Epithelial cell of prostate (primary cell): Measurements from ENCODE around the gene ZSWIM6.
A peak's percentile ranks its signal among the peaks of the same experiment; 100 is the strongest.

Experiments
- DNase-seq: peaks from one replicate; pipeline ENCODE4 v3.0.0-alpha.2; 2011; ENCODE audit warnings: low read depth, low spot score
- H3K27ac ChIP-seq: fragments of 450-650 bp; 2 replicates; pipeline ENCODE4 v1.5.1; 2017; ENCODE audit warnings: mild to moderate bottlenecking

Gene ZSWIM6

GRCh38 chr5:61353293-61353692 lies 21.2 kb downstream of the ZSWIM6 start:
- no peak overlapping the region for H3K27ac ChIP-seq
- no peak for DNase-seq

DNA sequence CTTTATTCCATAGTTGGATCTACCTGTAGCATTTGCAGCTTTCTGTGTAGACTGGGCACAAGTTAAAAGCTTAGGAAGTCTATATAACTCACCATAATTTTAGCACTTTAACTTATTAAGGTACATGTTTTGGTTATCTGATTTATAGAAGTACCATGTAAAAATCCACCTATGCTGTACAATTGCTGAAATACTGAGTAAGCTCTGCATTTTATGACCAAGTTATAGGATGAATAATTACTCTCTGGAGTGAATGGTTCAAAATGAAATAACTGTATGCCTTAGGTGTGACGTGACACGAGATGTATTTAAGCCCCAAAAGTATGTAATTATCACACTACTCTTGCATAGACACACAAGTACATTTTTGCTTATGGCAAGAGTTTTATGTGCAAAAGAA lies 22.1 kb downstream of the ZSWIM6 start:
- no peak for DNase-seq
- H3K27ac ChIP-seq = no peak overlapping the region

GRCh38 chr5:61357745-61358144 lies 25.7 kb downstream of the ZSWIM6 start:
- H3K27ac ChIP-seq = no peak overlapping the region
- no peak for DNase-seq

DNA sequence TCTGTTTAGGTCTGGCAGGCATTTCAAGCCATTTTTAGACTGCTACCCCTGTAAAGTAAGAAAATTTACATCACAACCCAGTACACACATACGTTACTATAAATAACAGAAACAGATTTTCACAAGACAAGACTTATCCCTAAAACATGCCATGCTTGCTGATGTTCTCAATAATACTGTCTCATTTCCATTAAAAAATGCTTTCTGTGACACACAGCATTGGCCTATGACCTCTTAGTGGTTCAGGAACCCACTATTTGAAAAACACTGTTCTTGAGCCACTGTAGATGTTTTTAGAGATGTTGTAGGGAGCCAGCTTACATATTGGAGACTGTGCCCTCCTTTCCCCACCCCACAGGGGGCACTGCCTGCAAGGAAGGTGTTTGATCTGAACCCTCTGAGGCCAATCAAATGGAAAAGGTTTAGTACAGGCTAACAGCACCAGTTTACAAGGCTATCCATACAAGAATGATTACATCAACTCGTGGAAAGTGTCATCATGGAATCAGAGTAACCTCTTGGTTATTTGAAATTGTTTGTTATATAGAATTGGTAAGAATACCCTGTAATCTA lies 30.8 kb downstream of the ZSWIM6 start:
- DNase-seq = no peak
- H3K27ac ChIP-seq = no peak overlapping the region

DNA sequence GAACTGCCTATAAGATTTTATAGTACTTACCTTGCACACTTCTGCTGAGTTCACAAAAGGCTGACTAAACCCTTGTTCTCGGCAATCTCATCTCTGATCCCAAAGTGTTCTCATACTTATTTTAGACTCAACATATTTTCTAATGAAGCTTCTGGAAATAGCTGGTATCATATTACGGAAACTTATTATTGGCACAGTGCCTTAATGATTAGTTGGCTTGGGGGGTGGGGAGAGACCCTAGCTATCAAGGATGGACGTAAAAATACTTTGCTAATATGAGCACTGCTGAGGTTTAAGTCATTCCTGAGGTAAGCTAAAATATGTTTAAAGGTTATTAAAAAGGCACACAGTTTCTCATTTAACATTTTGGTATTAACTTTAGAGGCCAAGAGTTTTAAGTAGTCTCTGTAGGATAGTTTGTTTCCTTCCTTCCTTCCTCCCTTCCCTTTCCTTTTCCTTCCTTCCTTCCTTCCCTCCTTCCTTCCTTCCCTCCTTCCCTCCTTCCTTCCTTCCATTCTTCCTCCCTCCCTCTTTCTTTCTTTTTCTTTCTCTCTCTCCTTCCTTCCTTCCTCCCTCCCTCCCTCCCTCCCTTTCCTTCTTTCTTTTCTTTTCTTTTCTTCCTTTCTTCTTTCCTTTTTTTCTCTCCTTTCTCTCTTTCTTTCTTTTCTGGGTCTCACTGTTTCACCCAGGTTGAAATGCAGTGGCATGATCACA lies 31.5 kb downstream of the ZSWIM6 start:
- no peak overlapping the region for H3K27ac ChIP-seq
- no peak for DNase-seq

DNA sequence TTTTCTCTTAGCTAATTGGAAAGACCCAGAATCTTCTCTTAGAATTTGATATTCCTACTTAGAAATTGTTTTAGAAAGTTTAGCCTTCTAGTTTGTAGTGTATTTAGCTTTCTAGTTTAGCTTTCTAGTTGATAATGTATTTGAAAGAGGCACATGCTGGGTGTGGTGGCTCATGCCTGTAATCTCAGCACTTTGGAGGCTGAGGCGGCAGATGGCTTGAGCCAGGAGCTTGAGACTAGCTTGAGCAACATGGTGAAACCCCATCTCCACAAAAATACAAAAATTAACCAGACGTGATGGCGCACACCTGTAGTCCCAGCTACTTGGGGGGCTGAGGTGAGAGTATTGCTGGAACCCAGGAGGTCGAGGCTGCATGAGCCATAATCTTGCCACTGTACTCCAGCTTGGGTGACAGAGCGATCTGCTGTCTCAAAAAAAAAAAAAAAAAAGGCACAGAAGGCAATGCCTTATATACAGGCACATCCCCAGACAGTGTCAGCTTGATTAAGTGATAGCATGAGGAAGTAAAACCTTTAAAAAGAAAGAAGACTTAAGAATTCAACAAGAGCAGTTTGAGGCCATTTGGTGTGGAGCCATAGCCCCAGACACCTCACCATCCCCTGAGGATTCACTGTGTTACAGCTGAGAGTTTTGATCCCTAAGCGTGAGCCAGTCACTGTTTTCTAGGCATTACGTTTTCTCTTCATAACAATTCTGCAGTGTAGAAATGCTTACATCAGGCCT lies 34.6 kb downstream of the ZSWIM6 start:
- DNase-seq = no peak
- H3K27ac ChIP-seq = no peak overlapping the region

DNA sequence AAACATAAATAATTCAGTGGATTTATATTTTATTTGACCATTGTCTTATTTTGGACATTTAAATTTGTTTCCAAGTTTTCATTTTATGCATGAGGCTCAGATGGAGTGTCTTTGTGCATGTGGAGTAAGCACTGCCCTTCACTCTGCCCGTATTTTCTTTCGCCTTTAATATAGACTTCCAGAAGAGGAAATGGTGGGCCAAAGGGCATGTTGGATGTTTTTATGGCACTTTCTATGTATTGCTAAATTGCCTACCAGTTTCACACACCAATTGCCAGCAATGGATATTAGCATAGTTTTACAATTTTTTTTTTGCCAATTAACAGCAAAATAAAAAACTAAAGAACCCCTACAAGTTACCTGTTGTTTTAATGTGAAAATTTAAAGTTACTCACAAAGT lies 38.4 kb downstream of the ZSWIM6 start:
- no peak overlapping the region for H3K27ac ChIP-seq
- DNase-seq = no peak

DNA sequence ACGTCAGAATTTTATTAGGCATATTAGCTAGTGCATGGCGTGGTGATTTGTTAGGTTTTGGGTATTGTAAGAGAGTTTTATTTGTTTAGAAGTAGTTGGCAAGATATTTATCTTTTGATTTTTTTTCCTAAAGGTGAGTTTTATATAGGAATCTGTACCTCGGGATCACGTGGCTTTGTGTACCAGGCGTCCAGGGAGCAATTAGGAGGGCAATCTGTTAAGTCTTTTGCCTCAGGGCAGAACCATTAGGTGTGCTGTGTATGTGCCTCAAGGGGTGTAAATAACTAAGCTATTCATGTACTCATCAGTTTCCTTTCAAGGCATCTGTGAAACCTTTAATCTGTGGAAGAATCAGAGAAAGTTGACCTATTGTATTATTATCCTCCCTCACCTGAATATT lies 39.4 kb downstream of the ZSWIM6 start:
- no peak overlapping the region for H3K27ac ChIP-seq
- DNase-seq = no peak

DNA sequence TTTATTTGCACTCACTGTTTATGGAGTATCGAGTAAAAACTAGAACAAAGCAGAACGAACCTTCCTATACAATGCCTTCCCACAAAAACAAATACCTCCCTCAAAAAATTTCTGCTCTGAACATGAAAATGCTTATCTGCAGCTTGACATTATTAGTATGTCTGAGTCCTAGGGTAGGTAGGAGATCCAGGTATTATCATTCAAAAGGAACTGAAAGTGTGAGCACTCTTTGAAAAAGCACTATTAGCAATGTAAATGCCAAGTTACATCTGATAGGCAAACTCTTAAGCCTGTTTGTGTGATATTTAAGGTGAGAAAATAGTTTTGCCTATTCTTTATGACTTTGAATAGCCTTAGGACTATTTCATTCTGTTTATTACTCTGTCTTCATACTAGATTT lies 47.6 kb downstream of the ZSWIM6 start:
- DNase-seq = no peak
- no peak overlapping the region for H3K27ac ChIP-seq

DNA sequence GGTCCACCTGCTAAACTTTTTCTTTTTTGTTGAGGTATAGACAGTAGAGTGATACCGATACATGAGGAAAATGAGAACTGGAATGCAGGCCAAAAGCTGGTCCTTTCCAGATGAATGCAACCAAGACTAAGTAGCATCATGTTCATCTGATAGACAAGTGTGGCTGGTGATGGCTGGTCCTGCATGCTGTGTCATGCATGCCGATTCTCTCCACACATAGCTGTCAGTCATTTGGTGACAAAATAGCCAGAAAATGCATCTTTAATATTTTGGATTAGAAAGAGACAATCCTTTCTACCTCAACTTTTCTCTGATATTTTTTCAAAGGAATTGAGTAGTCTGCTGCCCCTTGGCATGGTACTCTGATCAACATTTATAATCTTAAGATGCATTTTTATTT lies 49.9 kb downstream of the ZSWIM6 start:
- no peak for DNase-seq
- no peak overlapping the region for H3K27ac ChIP-seq

GRCh38 chr5:61385627-61386026 lies 53.6 kb downstream of the ZSWIM6 start:
- DNase-seq = no peak
- no peak overlapping the region for H3K27ac ChIP-seq

GRCh38 chr5:61386045-61386800 lies 54.2 kb downstream of the ZSWIM6 start:
- no peak overlapping the region for H3K27ac ChIP-seq
- no peak for DNase-seq

GRCh38 chr5:61389609-61390008 lies 57.6 kb downstream of the ZSWIM6 start:
- no peak overlapping the region for H3K27ac ChIP-seq
- DNase-seq = no peak

- DNase-seq = no peak
- no peak overlapping the region for H3K27ac ChIP-seq
Observed at GRCh38 chr5:61394078-61394704, 62.1 kb downstream of the ZSWIM6 start.

- no peak for DNase-seq
- no peak overlapping the region for H3K27ac ChIP-seq
Observed at GRCh38 chr5:61394793-61395192, 62.7 kb downstream of the ZSWIM6 start.

- DNase-seq = no peak
Observed at GRCh38 chr5:61397238-61397637, 65.2 kb downstream of the ZSWIM6 start.

DNA sequence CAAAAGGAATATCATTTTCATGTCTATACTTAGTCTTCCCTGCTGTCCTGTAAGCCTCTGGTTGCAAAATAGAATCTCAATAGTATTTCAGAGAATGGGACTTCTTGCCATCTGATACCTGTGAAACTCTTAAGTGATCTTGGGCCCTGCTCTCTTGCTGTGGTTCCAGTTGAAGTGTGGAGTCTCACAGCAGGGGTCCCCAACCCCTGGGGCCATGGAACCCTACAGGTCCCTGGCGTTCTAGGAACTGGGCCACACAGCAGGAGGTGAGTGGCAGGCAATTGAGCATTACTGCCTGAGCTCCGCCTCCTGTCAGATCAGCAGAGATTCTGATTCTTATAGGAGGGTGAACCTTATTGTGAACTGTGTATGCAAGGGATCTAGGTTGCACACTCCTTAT lies 65.9 kb downstream of the ZSWIM6 start:
- no peak overlapping the region for H3K27ac ChIP-seq
- DNase-seq = no peak

More at GRCh38 chr5:61397238-61397637, 65.2 kb downstream of the ZSWIM6 start:
- no peak overlapping the region for H3K27ac ChIP-seq

- no peak overlapping the region for H3K27ac ChIP-seq
- DNase-seq = no peak
Observed at GRCh38 chr5:61398440-61398839, 66.4 kb downstream of the ZSWIM6 start.

- no peak overlapping the region for H3K27ac ChIP-seq
- no peak for DNase-seq
Observed at GRCh38 chr5:61399679-61400078, 67.6 kb downstream of the ZSWIM6 start.

DNA sequence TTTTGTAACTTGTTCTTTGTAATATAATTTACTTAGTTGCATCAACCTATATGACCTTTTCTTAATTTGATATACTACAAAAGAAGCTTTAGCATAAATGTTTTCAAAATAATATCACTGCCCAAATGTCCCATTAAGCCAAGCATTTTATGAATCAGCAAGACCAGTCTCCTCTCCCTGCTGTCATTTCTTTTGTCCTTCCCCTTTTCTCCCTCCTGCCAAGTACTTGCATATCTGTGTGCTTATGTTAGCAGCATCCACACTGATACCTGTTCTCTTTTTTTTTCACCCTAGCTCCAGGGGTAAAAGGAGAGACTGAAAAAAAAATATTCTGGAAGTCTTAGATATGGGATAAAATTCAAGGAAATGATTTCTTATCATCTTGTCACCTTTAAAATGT lies 69.7 kb downstream of the ZSWIM6 start:
- no peak overlapping the region for H3K27ac ChIP-seq
- DNase-seq = peak; percentile 29
